ENCODE measurements around the gene BRINP1.

- no peak for TF ChIP-seq CTCF (IDR thresholded peaks at IDR 0.05)
- no peak for TF ChIP-seq POLR2AphosphoS5 (IDR thresholded peaks at IDR 0.05)
- no peak for TF ChIP-seq POLR2A (IDR thresholded peaks at IDR 0.05)
- no peak for TF ChIP-seq EP300 (IDR thresholded peaks at IDR 0.05)
Observed at GRCh38 chr9:119224431-119224830, 144.8 kb downstream of the BRINP1 start.

Data from upper lobe of left lung (tissue), 4 donors.